ENCODE measurements around the gene RPL13A. TPM values are rescaled to one million over a fixed set of nuclear protein-coding genes. Genes with fewer than 3 reads are reported as not detected.

The RPL13A gene
- total RNA-seq, 1 experiment from 2014 or later = 3,401 TPM

DNA sequence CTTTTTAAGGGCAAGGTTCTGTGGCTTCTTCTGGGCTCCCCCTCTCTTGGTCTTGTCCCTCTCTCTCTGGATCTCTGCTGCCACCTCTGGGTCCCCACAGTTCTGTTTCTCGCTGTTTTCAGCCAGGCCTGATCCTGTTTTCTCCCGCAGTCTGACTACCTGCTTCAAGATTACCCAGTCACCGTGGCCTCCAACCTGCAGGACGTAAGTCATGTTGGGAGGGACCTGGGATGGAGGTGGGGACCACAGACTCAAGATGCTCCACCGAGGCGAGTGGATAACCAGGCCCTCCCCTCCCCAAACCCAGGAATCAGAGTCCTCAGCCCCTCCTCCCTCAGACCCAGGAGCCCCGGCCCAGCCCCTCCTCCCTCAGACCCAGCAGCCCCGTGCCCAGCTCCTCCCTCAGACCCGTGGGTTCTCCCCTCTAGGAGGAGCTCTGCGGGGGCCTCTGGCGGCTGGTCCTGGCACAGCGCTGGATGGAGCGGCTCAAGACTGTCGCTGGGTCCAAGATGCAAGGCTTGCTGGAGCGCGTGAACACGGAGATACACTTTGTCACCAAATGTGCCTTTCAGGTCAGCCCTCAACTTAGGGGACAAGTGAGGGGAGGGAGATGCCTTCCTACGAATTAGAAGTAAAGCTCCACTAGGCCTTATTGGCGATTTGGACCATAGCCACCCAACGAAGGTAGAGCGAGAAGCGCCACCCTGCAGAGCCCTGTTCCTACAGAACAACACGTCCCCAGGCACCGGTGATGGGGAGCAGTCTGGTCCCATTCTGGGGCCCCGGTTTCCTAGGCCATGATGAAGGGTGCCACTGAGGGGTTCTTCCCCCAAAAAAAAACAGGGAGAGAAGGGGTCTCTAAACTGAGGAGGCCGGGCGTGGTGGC is 11.2 kb upstream of the RPL13A start:
- no peak for DNase-seq (ENCODE audit: extremely low read depth, low read depth)

DNA sequence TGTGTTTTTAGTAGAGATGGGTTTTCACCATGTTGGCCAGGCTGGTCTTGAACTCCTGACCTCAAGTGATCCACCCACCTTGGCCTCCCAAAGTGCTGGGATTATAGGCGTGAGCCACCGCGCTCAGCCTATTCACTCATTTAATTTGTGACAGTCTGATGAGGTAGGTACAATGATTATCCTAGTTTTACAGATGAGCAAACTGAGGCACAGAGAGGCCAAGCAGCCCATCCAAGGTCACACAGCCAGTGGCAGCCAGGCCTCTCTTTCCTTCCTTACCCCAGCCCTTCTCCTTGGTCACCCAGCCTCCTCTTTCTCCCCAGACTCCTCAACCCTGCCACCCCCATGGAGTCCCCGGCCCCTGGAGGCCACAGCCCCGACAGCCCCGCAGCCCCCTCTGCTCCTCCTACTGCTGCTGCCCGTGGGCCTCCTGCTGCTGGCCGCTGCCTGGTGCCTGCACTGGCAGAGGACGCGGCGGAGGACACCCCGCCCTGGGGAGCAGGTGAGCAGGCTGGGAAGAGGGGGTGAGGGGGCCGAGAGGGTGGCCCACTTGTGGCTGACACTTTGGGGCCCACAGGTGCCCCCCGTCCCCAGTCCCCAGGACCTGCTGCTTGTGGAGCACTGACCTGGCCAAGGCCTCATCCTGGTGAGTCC is 7.3 kb upstream of the RPL13A start:
- no peak for DNase-seq (ENCODE audit: extremely low read depth, low read depth)

DNA sequence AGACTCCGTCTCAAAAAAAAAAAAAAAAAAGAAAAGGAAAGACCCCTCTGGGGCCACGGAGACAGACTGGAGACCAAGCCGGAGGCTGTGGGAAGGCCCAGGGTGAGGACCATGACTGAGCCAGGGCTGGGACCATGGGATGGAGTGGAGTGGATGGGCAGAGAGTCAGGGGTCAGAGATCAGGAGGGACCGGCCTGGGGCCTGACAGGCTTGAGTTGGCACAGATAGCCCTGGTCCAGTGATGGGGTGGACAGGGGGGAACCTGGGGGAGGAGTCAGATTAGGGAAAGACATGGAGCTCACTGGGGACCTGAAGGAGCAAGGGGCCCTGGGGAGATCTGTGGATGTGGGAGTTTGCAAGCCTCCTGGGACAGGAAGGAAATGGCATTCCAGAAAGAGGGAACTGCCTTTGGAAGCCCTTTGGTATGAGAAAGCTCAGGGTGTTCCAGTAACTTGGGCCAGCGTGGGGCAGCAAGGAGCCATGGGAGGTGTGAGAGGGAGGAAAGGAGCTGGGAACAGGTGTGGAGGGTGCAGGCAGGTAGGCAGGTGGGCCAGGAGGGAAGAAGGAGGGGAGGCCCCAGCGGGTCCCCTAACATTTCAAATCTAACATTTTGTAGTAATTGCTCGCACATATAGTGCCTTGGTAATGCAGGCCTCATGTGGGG is 6.3 kb upstream of the RPL13A start:
- DNase-seq (ENCODE audit: extremely low read depth, low read depth) = no peak

DNA sequence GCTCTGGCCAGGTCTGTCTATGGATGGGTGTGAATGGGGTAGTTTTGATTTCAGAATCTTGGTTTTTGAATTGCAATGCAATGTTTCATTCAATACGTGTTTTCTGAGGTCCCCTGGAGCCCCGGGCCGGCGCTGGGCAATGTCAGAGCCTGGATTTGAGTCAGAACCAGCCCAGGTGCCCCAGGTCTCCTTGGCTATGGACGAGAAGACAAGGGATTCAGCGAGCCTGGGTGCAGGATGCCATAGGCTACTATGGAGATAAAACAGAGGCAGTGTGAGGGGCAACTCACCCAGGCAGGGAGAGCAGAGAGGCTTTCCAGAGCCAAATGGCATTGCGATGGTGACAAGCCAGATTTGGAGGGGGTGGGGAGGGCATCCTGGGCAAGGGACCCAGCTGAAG is 1.2 kb upstream of the RPL13A start:
- no peak for DNase-seq (ENCODE audit: extremely low read depth, low read depth)

DNA sequence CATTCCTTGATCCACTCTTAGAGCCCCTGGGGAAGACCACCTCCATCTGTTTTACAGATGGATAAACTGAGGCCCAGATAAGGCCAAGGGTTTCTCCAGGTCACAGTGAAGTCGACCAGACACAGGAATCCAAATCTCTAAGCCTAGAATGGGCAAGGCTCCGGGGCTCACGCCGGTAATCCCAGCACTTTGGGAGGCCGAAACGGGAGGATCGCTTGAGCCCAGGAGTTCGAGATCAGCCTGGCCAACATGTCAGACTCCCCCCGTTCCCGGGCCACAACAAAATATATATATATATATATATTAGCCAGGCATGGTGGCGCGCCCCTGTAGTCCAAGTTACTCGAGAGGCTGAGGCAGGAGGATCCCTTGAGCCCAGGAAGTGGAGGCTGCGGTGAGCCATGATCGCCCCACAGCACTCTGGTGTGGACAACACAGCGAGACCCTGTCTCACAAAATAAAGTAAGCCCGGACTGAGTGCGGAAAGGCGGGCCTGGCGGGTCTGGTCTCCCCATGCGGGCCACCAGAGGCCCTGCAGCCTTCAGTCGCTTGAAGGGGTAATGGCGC is 615 bp upstream of the RPL13A start:
- no peak for DNase-seq (ENCODE audit: extremely low read depth, low read depth)

DNA sequence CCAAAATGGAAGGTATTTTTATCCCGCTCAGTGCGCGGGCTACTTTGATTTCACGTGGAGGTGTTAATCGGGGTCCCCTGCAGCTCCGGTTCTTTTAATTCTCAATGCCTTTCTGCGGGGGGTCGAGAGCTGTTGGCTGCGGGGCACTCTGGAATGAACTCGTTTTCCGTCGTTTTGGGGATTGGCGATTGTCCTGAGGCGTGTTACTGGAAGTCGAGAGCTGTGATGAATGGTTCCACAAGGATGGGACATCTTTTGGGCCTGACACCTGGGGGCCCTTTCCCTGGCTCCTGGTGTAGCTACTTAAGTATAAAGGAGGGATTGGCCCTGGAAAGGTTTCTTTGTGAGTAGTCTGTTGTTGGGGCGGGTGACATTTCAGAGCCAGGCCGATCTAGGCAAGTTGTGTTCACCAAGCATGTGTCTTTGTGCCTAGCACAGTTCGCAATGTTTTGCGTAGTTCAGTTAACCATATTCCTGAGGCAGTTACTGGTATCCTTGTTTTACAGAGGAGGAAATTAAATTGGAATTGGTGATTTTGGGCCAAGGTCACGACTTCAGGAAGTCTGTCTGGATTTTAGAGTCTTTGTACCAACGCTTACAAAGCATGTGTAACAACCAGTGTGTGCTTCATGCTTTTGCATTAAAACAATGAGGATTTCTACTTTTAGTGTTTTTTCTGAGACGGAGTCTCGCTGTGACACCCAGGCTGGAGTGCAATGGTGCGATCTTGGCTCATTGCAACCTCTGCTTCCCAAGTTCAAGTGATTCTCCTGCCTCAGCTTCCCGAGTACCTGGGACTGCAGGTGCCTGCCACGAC is 846 bp downstream of the RPL13A start:
- no peak for DNase-seq (ENCODE audit: extremely low read depth, low read depth)

DNA sequence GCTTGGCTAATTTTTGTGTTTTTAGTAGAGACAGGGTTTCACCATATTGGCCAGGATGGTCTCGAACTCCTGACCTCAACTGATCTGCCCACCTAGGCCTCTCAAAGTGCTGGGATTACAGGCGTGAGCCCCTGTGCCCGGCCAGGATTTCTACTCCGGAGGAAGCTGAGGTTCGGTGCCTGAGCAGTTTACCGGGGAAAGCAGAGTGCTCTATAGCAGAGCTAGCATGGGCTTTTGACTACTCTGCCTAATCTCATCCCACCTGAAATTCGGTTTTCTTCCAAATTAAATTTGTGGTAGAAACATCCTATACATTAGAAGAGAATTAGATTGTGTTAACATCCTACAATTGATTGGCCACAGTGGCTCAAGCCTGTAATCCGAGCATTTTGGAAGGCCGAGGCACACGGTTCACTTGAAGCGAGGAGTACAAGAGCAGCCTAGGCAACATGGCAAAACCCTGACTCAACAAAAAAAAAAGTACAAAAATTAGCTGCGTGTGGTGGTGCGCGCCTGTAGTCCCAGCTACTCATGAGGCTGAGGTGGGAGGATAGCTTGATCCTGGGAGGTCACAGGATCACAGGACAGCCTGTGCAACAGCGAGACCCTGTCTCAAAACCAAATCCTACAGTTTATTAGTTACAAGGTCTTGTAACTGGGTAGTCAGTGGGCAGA is 1.6 kb downstream of the RPL13A start:
- DNase-seq (ENCODE audit: extremely low read depth, low read depth) = no peak

DNA sequence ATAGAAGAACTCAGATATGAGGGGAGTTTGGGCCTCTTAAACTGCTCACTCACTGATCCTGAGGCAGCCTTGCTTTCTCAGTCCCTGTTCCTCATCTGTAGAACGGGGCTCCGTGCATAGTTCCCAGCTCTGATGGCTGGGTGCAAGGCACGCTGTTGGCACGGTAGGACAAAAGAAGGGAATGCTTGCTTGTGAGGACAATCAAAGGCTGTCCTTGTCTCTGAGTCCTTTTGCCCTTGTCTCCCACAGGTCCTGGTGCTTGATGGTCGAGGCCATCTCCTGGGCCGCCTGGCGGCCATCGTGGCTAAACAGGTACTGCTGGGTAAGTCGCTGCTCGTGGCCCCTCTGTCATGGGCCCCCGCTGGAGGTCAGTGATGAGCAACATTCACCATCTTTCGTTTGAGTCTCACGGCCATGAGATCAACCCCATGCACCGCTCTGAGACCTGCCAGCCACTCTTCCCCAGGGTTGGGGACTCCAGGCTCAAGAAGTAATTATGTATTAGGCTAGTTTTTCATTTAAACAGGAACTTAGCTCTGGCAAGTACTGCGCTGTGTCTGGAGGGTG is 2.3 kb downstream of the RPL13A start:
- peak; percentile 54 for DNase-seq (ENCODE audit: extremely low read depth, low read depth)

DNA sequence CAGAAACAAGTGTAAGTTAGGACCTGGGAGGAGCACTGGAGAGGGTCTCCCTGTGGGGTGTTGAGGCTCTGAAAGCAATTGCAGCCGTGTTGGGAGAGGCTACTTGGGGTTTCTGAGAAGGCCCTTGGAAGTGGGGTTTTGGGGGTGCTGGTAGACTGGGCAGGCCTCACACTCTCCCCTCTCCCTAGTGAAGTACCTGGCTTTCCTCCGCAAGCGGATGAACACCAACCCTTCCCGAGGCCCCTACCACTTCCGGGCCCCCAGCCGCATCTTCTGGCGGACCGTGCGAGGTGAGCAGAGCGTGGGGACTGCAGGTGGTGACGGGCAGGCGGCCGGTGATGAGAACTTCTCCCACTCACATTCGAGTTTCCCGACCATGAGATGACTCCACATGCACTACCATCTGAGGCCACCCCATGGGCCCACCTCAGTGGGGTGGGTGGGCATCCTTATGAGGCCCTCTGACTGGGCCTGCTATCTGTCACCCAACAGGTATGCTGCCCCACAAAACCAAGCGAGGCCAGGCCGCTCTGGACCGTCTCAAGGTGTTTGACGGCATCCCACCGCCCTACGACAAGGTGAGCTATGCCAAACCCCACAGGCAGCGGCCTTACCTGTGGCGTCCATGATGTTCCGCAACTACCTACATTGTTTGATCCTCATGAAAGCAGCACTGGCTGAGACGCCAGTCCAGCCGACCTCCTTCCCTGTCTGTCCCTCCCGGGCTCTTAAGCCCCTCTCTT is 3.0 kb downstream of the RPL13A start:
- DNase-seq (ENCODE audit: extremely low read depth, low read depth) = no peak

DNA sequence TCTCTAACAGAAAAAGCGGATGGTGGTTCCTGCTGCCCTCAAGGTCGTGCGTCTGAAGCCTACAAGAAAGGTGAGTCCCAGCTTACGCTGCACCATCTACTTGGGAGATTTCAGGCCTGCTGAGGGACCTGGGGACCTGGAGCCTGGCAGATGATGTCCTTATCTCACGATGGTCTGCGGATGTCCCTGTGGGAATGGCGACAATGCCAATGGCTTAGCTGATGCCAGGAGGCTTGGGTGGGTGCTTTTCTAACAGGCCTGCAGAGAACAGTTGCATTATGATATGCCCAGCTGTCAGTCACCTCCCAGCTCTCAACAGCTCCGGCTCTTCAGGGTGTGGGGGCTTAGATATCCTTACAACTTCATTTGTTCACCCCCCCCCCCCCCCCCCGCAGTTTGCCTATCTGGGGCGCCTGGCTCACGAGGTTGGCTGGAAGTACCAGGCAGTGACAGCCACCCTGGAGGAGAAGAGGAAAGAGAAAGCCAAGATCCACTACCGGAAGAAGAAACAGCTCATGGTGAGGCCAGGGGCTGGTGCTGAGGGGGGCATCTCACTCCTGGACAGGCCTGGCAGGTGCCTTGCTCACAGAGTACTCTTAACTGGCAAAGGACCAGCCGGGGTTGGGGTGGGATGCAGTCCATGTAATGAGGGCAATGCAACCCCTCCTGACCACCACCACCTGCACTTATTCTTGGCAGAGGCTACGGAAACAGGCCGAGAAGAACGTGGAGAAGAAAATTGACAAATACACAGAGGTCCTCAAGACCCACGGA is 3.8 kb downstream of the RPL13A start:
- no peak for DNase-seq (ENCODE audit: extremely low read depth, low read depth)

DNA sequence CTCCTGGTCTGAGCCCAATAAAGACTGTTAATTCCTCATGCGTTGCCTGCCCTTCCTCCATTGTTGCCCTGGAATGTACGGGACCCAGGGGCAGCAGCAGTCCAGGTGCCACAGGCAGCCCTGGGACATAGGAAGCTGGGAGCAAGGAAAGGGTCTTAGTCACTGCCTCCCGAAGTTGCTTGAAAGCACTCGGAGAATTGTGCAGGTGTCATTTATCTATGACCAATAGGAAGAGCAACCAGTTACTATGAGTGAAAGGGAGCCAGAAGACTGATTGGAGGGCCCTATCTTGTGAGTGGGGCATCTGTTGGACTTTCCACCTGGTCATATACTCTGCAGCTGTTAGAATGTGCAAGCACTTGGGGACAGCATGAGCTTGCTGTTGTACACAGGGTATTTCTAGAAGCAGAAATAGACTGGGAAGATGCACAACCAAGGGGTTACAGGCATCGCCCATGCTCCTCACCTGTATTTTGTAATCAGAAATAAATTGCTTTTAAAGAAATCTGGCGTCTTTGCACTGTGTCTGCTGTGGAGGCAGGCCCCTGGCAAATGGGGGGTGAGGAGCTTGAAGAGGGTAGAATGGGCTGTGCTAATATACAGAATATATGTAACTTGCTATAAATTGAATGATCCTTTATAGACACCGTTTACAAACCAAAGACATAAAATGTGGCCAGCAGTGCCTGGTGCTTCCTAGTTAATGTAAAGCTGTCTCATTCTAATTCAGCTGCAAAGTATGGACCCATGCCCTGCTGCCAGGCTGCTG is 4.6 kb downstream of the RPL13A start:
- DNase-seq (ENCODE audit: extremely low read depth, low read depth) = no peak

DNA sequence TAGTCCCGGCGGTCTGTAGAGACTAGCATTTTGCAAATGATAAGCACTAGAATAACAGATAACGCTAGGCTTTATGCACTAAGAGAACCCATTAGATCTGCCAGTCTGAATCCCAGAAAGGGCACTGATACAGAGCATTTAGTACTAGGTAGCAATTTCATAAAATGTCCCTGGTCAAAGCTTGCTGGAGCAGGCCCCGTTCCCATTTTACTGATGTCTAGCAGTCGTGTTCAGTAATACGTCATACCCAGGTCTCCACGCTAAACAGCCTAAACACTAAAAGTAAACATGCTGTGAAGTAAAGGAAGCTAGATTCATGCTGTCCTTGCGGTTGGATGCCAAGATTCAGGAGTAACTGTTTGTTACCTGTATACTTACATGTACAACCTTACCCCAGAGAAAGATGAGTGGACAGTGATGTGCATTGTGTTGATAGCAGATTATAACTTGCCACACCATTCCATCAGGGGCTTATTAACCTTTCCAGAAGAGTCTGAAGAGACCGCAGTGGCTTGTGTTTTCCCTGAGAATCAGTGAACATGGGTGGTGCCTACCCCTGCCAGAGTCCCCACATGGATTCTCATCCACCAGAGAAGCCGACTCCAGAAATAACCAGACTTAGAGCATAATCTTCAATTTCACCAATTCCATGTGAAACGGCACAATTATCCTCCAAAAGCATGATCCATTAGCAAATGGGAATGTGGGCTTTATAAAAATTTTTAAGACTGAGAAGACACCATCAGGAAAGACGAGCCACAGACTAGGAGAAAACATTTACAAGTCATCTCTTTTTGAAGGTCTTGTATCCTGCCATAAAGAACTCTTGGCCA is 5.4 kb downstream of the RPL13A start:
- peak; percentile 56 for DNase-seq (ENCODE audit: extremely low read depth, low read depth)

DNA sequence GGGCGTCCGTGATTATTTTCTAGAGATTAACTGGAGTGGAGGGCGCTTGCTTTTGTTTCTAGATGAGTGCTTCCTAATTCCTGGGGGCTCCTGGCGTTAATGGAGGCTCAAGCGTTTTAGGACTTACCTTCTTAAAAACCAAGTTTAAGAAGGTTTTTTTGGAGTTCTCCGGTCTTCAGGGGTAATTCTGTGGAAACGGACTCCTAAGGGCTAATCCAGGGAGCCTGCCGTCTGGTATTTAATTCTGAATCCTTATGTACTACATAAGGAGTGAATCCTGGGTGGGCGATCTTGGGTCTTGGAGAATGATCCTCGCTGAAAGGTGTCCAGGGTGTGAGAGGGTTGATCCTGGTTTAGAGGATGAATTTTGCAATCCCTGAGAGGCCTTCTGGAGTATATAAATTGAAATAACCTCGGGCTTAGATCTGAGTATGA is 9.2 kb downstream of the RPL13A start:
- DNase-seq (ENCODE audit: extremely low read depth, low read depth) = no peak

DNA sequence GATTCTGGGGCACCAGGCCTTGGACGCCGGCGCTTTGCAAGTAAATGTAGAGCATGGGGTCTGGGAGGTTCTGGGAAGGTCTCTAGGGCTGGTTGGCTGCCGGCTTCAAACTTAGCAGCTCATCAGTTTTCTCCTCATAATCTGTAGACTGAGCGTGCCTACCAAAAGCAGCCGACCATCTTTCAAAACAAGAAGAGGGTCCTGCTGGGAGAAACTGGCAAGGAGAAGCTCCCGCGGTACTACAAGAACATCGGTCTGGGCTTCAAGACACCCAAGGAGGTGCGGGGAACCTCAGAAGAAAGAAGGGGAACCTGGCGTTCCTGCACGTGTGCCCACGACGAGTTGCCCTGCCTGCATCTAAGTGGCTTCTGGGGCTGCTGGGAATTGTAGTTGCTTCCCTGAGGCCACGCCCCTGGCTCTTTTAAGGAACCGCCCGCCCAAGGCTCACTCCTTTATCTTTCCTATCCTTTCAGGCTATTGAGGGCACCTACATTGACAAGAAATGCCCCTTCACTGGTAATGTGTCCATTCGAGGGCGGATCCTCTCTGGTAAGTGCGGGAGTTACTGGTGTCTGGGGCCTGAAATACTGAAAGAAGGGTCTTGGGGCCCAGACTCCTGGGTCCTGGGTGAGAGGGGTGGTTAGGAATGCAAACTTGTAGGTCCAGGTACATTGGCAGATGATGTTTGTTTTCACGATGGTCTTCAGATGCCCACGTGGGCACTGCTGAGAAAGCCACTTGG is 9.8 kb downstream of the RPL13A start:
- no peak for DNase-seq (ENCODE audit: extremely low read depth, low read depth)

DNA sequence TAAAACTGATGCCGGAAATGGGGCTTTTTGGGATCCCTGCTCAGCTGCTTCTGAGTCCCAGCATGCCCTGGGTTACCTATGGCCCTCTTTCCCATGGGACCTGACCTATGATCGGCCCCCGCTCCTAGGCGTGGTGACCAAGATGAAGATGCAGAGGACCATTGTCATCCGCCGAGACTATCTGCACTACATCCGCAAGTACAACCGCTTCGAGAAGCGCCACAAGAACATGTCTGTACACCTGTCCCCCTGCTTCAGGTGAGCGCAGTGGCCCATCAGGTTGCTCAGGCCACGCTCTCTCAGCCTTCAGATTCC is 10.3 kb downstream of the RPL13A start:
- DNase-seq (ENCODE audit: extremely low read depth, low read depth) = no peak

DNA sequence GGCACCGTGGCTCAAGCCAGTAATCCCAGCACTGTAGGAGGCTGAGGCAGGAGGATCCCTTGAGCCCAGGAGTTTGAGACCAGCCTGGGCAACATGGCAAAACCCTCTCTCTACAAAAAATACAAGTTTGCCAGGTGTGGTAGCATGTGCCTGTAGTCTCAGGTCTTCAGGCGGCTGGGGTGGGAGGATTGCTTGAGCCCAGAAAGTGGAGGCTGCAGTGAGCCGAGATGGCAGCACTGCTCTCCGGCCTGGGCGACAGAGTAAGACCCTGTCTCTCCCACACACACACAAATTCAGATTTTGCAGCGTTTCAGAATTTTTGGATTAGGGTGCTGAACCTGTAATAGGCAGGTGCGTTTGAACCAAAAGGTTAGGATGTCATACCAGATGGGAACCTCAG is 11.1 kb downstream of the RPL13A start:
- no peak for DNase-seq (ENCODE audit: extremely low read depth, low read depth)

Data from NCI-H460 (cell line).